Loucy (cell line): ENCODE measurements around the gene MAGT1.

ENCODE experiments used
- EZH2phosphoT487 ChIP-seq: fragments of 200-600 bp; IDR thresholded peaks from 2 replicates; pipeline ENCODE4 v1.6.1; 2018; ENCODE audit warnings: antibody characterized with exemption, mild to moderate bottlenecking, moderate library complexity, borderline replicate concordance
- TF ChIP-seq, protein P1 (sequence below): fragments of 200-600 bp; sonication (generic); conservative IDR thresholded peaks from 2 replicates; pipeline ENCODE4 v1.5.1; 2014; ENCODE audit warnings: mild to moderate bottlenecking, antibody characterized with exemption, low read length

DNA sequence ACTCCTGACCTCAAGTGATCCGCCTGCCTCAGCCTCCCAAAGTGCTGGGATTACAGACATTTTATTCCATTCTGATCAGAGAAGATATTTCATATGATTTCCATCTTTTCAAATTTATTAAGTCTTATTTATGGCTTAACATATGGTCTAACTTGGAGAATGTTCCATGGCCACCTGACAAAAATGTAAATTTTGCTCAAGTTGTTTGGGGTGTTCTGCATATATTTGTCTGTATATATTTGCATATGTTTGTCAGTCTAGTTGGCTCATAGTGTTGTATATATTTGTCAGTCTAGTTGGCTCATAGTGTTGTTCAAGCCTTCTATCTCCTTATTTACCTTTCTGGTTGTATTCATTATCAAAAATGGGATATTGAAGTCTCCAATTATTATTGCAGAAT, 93.0 kb downstream of the MAGT1 start:
- TF ChIP-seq, protein P1, sequence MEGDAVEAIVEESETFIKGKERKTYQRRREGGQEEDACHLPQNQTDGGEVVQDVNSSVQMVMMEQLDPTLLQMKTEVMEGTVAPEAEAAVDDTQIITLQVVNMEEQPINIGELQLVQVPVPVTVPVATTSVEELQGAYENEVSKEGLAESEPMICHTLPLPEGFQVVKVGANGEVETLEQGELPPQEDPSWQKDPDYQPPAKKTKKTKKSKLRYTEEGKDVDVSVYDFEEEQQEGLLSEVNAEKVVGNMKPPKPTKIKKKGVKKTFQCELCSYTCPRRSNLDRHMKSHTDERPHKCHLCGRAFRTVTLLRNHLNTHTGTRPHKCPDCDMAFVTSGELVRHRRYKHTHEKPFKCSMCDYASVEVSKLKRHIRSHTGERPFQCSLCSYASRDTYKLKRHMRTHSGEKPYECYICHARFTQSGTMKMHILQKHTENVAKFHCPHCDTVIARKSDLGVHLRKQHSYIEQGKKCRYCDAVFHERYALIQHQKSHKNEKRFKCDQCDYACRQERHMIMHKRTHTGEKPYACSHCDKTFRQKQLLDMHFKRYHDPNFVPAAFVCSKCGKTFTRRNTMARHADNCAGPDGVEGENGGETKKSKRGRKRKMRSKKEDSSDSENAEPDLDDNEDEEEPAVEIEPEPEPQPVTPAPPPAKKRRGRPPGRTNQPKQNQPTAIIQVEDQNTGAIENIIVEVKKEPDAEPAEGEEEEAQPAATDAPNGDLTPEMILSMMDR: no peak
- TF ChIP-seq EZH2phosphoT487: no peak
